K562 (cell line): ENCODE measurements around the gene AGPAT2. TPM values are rescaled to one million over a fixed set of nuclear protein-coding genes. Genes with fewer than 3 reads are reported as not detected.

ENCODE experiments used
- ATF7 ChIP-seq: fragments of 450-650 bp; IDR thresholded peaks from 2 replicates; pipeline ENCODE4 v1.7.1; 2014; ENCODE audit warnings: mild to moderate bottlenecking, moderate library complexity
- CBX1 ChIP-seq: sonication (generic); IDR thresholded peaks from 2 replicates; pipeline ENCODE4 v1.6.1; 2016; ENCODE audit warnings: antibody characterized with exemption, low read depth, mild to moderate bottlenecking
- ERF ChIP-seq: fragments of 450-650 bp; formaldehyde crosslinking; IDR thresholded peaks from 2 replicates; pipeline ENCODE4 v1.4.0; 2020; ENCODE audit warnings: mild to moderate bottlenecking, mixed read lengths
- KDM1A ChIP-seq, 2 experiments: fragments of 450-650 bp; IDR thresholded peaks; 2 replicates each; pipeline ENCODE4 v1.6.1; 2016; ENCODE audit warnings: mild to moderate bottlenecking in 2 of 2
- PTTG1 ChIP-seq: fragments of 450-650 bp; IDR thresholded peaks from 2 replicates; pipeline ENCODE4 v1.6.1; 2016; ENCODE audit warnings: low read depth, mild to moderate bottlenecking, missing genetic modification characterization, missing compliant biosample characterization
- polyA plus RNA-seq, 8 experiments: library from polyadenylated mRNA; depleted of rRNA in 4 of 8; stranded (reverse) in 5 of 8; unstranded in 3 of 8; fragments of >200 nt; fragmentation: Nextera tagmentation in 2 of 8; fragmentation: Illumina TruSeq in 1 of 8; extraction: Ambion mirVana in 2 of 8; extraction: Trizol in 1 of 8; gene quantifications; 2 replicates each; pipeline versions ENCODE4 v1.2.1 to v1.2.3, GENCODE V29; 2011 to 2014; ENCODE audit warnings: inconsistent platforms in 1 of 8, missing spikeins in 1 of 8
- total RNA-seq, 7 experiments: library from RNA; depleted of rRNA in 6 of 7; stranded (reverse); fragments of >200 nt in 6 of 7; fragmentation: Illumina TruSeq in 2 of 7; extraction: Trizol in 2 of 7; gene quantifications; 2 replicates each; pipeline versions ENCODE4 v1.2.1 to v1.2.3, GENCODE V29; 2011 to 2021; ENCODE audit warnings: low replicate concordance in 1 of 7
- TF ChIP-seq, protein P1 (sequence below): IDR thresholded peaks from 2 replicates; pipeline ENCODE4 v1.6.1; 2012; ENCODE audit warnings: low read depth, low read length, improper control_type of control experiment, borderline replicate concordance
- TF ChIP-seq, protein P2 (sequence below), 2 experiments: IDR thresholded peaks; 2 replicates each; pipeline ENCODE4 v1.6.1; 2012; ENCODE audit warnings: improper control_type of control experiment in 2 of 2, low read depth in 2 of 2, low read length in 2 of 2, borderline replicate concordance in 1 of 2
- TF ChIP-seq, protein P3 (sequence below): sonication (generic); formaldehyde crosslinking; IDR thresholded peaks from 2 replicates; pipeline ENCODE4 v1.8.1; 2022; ENCODE audit warnings: missing genetic modification reagents

The AGPAT2 gene
- total and polyA plus RNA-seq, 9 of the 15 experiments (the other 6 are each of a cell fraction or from before 2014, with no cell fraction given), result 0.13 to 54.5 (median 23.9) TPM

DNA sequence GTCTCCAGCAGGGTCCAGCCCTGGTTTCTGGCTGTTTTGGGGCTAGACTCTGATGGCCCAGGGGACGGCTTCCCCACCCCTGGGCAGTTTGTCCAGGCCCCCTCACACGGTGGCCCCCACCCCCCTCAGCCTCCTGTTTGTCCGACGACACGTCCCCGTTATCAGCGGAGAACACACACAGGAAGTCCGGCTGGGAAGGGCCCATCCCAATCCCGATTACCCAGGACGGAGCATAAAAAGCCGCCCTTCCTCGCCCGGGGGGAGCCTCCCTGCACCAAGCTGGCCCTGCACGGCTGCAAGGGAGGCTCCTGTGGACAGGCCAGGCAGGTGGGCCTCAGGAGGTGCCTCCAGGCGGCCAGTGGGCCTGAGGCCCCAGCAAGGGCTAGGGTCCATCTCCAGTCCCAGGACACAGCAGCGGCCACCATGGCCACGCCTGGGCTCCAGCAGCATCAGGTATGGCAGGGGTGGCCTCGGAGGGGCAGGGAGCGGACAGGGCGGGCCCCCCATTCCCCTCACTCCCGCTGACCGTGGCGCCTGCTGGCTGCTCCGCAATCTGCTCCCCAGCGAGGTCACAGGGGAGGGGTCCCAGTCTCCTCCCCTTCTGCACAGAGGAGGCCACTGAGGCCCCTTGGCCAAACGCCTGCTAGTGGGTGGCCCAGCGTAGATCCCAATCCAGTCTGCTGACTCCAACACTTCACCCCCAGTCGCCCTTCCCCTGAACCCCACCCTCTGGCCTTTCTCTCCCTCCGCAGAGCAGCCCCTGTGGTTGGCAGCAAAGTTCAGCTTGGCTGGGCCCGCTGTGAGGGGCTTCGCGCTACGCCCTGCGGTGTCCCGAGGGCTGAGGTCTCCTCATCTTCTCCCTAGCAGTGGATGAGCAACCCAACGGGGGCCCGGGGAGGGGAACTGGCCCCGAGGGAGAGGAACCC is 24.3 kb downstream of the AGPAT2 start, which contains the start of gene EGFL7 (continued):
- TF ChIP-seq, protein P1, sequence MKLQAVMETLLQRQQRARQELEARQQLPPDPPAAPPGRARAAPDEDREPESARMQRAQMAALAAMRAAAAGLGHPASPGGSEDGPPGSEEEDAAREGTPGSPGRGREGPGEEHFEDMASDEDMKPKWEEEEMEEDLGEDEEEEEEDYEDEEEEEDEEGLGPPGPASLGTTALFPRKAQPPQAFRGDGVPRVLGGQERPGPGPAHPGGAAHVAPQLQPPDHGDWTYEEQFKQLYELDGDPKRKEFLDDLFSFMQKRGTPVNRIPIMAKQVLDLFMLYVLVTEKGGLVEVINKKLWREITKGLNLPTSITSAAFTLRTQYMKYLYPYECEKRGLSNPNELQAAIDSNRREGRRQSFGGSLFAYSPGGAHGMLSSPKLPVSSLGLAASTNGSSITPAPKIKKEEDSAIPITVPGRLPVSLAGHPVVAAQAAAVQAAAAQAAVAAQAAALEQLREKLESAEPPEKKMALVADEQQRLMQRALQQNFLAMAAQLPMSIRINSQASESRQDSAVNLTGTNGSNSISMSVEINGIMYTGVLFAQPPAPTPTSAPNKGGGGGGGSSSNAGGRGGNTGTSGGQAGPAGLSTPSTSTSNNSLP, result no peak
- TF ChIP-seq, protein P2, sequence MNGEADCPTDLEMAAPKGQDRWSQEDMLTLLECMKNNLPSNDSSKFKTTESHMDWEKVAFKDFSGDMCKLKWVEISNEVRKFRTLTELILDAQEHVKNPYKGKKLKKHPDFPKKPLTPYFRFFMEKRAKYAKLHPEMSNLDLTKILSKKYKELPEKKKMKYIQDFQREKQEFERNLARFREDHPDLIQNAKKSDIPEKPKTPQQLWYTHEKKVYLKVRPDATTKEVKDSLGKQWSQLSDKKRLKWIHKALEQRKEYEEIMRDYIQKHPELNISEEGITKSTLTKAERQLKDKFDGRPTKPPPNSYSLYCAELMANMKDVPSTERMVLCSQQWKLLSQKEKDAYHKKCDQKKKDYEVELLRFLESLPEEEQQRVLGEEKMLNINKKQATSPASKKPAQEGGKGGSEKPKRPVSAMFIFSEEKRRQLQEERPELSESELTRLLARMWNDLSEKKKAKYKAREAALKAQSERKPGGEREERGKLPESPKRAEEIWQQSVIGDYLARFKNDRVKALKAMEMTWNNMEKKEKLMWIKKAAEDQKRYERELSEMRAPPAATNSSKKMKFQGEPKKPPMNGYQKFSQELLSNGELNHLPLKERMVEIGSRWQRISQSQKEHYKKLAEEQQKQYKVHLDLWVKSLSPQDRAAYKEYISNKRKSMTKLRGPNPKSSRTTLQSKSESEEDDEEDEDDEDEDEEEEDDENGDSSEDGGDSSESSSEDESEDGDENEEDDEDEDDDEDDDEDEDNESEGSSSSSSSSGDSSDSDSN (IDR thresholded peaks at IDR 0.05; ENCODE audit: borderline replicate concordance in 1 of 2, low read depth in 2 of 2, low read length in 2 of 2), result peak in 1 of 2 experiments; percentile 92; a peak in 2 of 4 replicates
- TF ChIP-seq ERF (CRISPR knock-in tag), result 0 out of 2 replicates have a peak, but pooled peaks have one; percentile 30
- TF ChIP-seq PTTG1, result no peak
- TF ChIP-seq, protein P3, sequence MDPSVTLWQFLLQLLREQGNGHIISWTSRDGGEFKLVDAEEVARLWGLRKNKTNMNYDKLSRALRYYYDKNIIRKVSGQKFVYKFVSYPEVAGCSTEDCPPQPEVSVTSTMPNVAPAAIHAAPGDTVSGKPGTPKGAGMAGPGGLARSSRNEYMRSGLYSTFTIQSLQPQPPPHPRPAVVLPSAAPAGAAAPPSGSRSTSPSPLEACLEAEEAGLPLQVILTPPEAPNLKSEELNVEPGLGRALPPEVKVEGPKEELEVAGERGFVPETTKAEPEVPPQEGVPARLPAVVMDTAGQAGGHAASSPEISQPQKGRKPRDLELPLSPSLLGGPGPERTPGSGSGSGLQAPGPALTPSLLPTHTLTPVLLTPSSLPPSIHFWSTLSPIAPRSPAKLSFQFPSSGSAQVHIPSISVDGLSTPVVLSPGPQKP, result no peak
- TF ChIP-seq ATF7, result peak; percentile 69; the same call in 1 of the 2 replicates
- peak; percentile 14 to 63; a peak in 1 of 4 replicates for TF ChIP-seq KDM1A (IDR thresholded peaks at IDR 0.05)
- peak; percentile 31; the same call in 1 of the 2 replicates for TF ChIP-seq CBX1
